Suprapubic skin (tissue), 3 donors: ENCODE measurements around the gene SMARCA2.

ENCODE experiments used
- POLR2A ChIP-seq, 2 donors: fragments of 450-650 bp; IDR thresholded peaks; one replicate each; pipeline ENCODE4 v1.6.1; 2017; ENCODE audit warnings: antibody characterized with exemption in 2 of 2, mild to moderate bottlenecking in 2 of 2, moderate library complexity in 2 of 2
- TF ChIP-seq, protein P1 (sequence below), 2 donors: fragments of 200-600 bp in 1 of 2; fragments of 450-650 bp in 1 of 2; sonication (generic) in 1 of 2; IDR thresholded peaks; one replicate each; pipeline ENCODE4 v1.5.1; 2016 to 2019; ENCODE audit warnings: antibody characterized with exemption in 2 of 2, mild to moderate bottlenecking in 1 of 2, moderate library complexity in 1 of 2

- TF ChIP-seq, protein P1, sequence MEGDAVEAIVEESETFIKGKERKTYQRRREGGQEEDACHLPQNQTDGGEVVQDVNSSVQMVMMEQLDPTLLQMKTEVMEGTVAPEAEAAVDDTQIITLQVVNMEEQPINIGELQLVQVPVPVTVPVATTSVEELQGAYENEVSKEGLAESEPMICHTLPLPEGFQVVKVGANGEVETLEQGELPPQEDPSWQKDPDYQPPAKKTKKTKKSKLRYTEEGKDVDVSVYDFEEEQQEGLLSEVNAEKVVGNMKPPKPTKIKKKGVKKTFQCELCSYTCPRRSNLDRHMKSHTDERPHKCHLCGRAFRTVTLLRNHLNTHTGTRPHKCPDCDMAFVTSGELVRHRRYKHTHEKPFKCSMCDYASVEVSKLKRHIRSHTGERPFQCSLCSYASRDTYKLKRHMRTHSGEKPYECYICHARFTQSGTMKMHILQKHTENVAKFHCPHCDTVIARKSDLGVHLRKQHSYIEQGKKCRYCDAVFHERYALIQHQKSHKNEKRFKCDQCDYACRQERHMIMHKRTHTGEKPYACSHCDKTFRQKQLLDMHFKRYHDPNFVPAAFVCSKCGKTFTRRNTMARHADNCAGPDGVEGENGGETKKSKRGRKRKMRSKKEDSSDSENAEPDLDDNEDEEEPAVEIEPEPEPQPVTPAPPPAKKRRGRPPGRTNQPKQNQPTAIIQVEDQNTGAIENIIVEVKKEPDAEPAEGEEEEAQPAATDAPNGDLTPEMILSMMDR (IDR thresholded peaks at IDR 0.05): no peak
- no peak for TF ChIP-seq POLR2A (IDR thresholded peaks at IDR 0.05)
Measured at GRCh38 chr9:2229109-2229721, 214.1 kb downstream of the SMARCA2 start.
